ENCODE data around the gene AGER. TPM values are rescaled to one million over a fixed set of nuclear protein-coding genes. Genes with fewer than 3 reads are reported as not detected.

The AGER gene
- total and polyA plus RNA-seq, 9 of the 15 experiments (the other 6 are each of a cell fraction or from before 2014, with no cell fraction given) = 1.2 to 11.5 (median 4.1) TPM

GRCh38 chr6:32131439-32131948 is 52.6 kb downstream of the AGER start (continued):
- TF ChIP-seq GTF3C2 (IDR thresholded peaks at IDR 0.05; ENCODE audit: borderline replicate concordance, extremely low read depth, insufficient read length) = peak; percentile 21
- peak; percentile 95 for TF ChIP-seq ELF4 (CRISPR knock-in tag; IDR thresholded peaks at IDR 0.05)
- 0 out of 2 replicates have a peak, but pooled peaks have one; percentile 59 for TF ChIP-seq ZNF696 (CRISPR knock-in tag; conservative IDR thresholded peaks at IDR 0.05)
- no peak for TF ChIP-seq ZNF143 (CRISPR knock-in tag; IDR thresholded peaks at IDR 0.05)
- TF ChIP-seq ARID1B (IDR thresholded peaks at IDR 0.05) = peak; percentile 100
- TF ChIP-seq KLF6 (CRISPR knock-in tag; IDR thresholded peaks at IDR 0.05; ENCODE audit: borderline replicate concordance) = peak; percentile 49; the same call in 1 of the 2 replicates
- TF ChIP-seq STAT5B (CRISPR knock-in tag; IDR thresholded peaks at IDR 0.05) = no peak
- TF ChIP-seq CBFA2T2 (conservative IDR thresholded peaks at IDR 0.05) = peak; percentile 99
- no peak for TF ChIP-seq ZNF507 (tag; conservative IDR thresholded peaks at IDR 0.05)
- TF ChIP-seq MYC (IDR thresholded peaks at IDR 0.05; ENCODE audit: low read depth, low read length) = no peak
- no peak for TF ChIP-seq MYC (CRISPR knock-in tag; IDR thresholded peaks at IDR 0.05; ENCODE audit: borderline replicate concordance, low read depth)
- TF ChIP-seq ZBTB7A (IDR thresholded peaks at IDR 0.05; ENCODE audit: borderline replicate concordance, control insufficient read depth, low read depth, low read length) = no peak; the same call in 1 of the 2 replicates
- TF ChIP-seq VEZF1 (CRISPR knock-in tag; IDR thresholded peaks at IDR 0.05) = peak; percentile 90
- no peak for TF ChIP-seq ZNF232 (CRISPR knock-in tag; IDR thresholded peaks at IDR 0.05)
- TF ChIP-seq ATF7 (IDR thresholded peaks at IDR 0.05) = peak; percentile 46
- TF ChIP-seq RBBP5 (IDR thresholded peaks at IDR 0.05; ENCODE audit: borderline replicate concordance, insufficient read depth, low read length, poor library complexity, severe bottlenecking) = peak; percentile 48
- TF ChIP-seq SMAD2 (IDR thresholded peaks at IDR 0.05; ENCODE audit: low read depth, low read length) = no peak
- TF ChIP-seq FOXP4 (CRISPR knock-in tag; IDR thresholded peaks at IDR 0.05; ENCODE audit: borderline replicate concordance) = no peak
- no peak for TF ChIP-seq ZNF324 (CRISPR knock-in tag; IDR thresholded peaks at IDR 0.05)
- TF ChIP-seq PHF20 (IDR thresholded peaks at IDR 0.05; ENCODE audit: partially characterized antibody) = peak; percentile 67
- TF ChIP-seq ZNF184 (CRISPR knock-in tag; IDR thresholded peaks at IDR 0.05) = no peak
- peak; percentile 77 for TF ChIP-seq OTX1 (CRISPR knock-in tag; IDR thresholded peaks at IDR 0.05)
